ENCODE measurements around the gene SRC.
A peak's percentile ranks its signal among the peaks of the same experiment; 100 is the strongest.

Gene SRC

GRCh38 chr20:37351689-37352607 is 6.0 kb downstream of the SRC start:
- no peak for DNase-seq

DNA sequence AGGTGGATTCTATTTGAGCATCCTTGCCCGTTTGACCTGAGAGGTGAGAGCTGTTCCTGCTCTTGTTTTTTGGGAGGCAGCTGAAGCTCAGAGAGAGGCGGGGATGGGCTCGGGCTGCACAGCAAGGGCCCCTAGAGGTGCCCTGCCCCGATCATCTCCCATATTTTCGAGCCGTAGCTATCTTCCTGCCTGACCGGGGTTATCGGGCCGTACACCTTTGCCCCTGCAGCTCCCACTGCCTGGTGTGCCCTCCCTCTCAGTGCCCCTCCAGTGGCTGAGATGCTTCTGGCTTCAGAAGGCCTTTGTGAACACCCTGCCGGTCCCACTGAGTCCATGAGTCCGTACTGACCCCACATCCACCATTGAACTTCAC is 6.7 kb downstream of the SRC start:
- no peak for DNase-seq

DNA sequence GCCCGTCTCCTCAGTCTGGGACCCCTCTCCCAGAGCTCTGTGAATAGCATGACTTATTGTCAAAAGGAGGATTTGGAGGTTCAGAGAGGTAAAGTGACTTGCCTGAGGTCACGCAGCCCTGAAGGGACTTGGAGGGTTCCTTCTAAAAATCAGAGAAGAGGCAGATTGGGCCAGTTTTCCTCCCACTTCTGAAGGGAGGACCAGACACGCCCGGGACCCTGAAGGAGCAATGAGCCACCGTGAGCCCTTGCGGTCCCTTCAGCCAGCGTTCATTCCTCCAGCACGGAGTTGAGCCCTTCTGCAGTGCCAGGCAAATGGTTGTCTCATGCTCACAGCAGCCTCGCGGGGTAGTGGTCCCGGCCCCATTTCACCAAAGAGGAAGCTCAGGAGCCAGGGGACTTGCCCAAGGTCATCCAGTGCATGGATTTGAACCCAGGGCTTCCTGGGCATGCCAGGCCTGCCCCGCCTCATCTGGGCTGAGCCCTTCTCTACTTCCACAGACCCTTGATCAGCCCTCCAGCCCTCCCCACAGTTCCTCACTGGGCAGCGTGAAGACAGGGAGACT is 7.4 kb downstream of the SRC start:
- DNase-seq, result no peak

DNA sequence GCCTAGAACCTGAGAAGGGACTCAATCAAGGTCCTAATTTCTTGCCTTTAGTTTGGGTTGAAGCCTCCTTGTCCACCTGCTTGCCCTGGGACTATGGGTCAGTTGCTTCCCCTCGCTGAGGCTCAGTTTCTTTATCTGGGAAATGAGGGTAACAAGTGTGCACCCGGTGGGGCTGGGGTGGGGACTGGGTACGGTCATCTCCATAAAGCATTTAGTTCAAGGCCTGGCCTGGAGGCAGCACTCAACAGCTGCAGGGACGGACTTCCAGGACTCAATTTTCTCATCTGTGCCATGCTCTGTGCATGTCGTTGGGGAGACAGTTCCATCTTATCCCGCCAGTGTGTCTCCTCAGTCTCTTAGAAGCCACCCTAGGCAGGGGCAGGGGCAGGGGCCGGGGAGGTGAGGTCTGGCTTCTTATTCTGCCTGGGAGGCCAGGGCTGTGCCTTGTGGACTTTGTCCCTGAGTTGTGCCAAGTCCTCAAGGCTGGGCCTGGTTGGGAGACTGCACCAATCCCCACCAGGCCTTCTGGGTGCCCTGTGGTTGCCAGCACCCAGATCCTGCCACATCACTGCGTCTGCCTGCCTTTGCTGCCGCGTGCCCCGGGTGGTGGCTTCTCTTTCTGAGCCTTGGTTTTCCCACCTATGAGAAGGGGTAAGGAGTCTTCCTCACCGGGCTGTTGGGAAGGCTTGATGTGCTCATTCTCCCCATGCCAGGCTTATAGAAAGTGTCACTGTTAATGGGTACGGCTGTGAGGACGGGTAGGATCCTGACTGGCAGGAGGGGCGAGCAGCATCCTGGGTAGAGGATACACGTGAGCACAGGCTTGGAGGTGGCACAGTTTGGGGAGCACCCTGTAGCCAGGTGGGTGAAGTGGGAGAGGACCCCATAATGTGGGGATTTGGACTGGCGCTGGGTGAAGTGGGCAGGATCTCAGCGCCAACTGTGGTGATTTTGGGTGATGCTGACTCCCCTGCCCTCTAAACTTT is 8.6 kb downstream of the SRC start:
- DNase-seq, result no peak

DNA sequence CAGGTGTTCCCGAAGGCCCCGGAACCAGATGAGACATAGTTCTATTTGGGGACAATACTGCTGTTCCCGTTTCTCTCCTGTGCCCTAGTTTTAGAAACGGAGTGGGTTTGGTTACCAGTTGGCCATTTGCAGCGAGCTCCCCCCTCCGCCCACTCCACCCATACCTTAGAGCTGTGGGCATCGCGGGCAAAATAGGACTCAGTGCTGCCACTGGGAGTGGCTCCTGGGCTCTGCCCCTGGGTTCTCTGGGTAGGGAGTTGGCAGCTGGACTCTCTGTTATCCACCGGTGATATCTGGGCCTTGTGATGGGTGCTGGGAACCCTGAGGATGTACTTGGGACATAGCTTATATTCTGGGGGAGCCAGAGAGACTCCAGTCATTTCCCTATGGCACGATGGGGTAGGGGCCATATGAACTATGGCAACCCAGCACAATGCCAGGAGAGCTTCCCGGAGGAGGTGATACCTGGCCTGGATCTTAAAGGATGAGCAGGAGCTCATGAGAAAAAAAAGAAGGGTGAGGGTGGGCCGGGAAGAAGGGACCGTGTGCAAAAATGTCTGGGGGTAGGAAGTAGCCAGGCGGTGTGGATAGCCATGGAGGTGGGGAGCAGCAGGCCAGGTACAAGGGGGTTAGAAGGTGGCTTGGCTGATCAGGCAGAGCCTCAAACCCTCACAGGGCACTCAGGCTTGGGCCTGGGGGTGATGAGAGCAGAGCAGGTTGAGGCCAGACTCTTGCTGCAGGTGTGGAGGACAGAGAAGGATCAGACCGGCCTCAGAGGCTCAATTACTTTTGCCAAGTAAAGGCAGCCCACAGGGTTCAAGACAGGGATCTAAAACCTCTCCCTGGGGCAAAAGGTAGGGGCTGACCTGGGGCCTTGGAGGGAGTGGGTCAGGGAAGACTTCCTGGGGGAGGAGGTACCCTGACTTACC is 9.6 kb downstream of the SRC start:
- DNase-seq, result no peak

DNA sequence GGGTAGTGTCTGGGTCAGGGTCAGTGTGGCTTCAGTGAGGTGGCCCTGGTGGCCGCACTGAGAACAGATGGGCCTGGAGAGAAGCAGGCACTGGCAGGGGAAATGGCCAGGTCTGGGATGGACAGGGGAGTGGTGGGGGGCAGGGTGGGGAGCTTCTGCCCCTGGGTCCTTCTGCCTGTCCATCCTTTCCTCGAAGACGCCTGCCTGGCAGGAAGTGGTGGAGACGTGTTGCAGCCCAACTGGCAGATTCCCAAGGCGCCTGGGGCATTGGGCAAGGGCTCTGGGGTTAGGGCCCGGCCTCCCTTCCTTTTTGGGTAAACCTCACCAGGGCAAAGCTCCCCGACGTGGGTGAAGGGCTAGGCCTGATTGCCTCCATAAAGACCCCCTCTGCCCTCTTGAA is 10.4 kb downstream of the SRC start:
- peak; percentile 50 for DNase-seq

DNA sequence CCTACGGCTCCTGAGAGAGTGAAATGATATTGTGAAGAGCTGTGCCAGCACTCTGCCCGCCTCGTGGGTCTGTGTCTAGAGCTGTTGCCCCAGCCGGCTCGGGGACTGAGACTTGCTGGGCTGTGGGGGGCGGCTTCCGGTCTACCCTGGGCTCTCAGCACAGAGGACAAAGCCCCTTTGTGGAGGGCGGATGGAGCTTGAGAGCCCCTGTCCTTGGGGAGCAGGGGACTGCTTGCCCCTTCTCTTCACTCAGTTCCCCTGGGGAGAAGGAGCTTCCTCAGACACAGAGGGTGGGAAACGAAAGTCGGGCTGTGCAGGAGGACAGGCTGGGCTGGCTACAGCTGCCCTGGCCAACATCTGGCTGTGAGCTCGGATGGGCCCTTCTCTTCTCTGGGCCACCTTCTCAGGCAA is 11.0 kb downstream of the SRC start:
- no peak for DNase-seq

GRCh38 chr20:37357481-37358365 is 11.8 kb downstream of the SRC start:
- peak; percentile 43 for DNase-seq

DNA sequence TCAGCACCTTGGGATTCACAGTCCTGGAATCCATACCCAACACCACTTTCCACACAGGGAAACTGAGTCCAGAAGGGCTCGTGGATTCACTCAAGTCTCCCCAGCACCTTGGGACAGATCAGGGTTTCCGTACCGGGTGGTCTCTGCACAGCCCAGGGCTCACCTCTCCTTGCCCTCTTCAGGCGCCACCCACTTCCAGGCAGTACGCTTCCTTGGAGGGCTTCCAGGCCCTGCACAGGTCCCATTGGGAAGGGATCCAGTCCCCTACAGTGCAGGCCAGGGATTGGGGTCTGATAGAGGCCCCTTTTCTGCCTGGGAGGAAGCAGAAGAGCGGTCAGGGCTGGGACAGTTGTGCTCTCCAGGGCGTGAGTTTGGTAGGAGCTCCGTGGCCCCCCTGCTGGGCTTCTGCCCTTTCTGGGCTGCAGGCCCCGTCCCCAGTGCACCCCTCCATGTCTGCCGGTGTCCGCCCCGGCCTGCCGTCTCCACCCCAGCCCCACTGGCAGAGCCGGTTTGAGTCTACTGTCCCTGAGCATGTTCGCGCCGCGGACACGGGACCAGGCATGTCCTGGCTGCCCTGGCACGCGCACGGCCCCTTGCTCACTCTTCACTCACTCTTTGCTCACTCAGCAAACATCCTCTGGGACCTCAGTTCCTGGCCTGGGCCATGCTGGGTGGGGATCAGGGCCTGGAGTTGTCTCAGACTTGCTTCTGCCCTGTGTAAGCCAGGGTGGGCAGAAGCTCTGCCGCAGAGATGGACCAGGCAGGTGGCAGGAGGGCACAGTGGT is 12.6 kb downstream of the SRC start:
- DNase-seq, result no peak

DNA sequence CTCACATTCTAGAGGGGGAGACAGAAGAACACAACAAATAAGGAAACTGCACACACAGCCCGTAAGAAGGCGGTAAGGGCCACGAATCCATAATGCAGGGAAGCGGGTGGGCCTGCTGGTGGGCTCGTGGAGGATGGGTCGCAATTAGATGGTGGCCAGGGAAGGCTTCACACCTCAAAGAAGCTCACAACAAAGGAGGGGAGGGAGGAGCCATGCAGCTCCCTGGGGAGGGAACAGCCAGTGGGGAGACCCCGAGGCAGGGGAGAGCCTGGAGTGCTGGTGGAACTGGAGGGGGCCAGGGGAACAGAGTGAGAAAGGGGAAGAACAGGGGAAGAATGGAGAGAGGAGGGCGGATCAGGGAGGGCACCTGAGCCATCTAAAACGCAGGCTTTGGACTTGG is 13.4 kb downstream of the SRC start:
- DNase-seq, result no peak

- no peak for DNase-seq
Measured at GRCh38 chr20:37359836-37360235, 13.9 kb downstream of the SRC start.

- DNase-seq, result no peak
Measured at GRCh38 chr20:37360391-37361115, 14.6 kb downstream of the SRC start.

GRCh38 chr20:37361336-37361735 is 15.4 kb downstream of the SRC start:
- DNase-seq, result no peak

GRCh38 chr20:37362231-37362792 is 16.4 kb downstream of the SRC start:
- DNase-seq, result no peak

DNA sequence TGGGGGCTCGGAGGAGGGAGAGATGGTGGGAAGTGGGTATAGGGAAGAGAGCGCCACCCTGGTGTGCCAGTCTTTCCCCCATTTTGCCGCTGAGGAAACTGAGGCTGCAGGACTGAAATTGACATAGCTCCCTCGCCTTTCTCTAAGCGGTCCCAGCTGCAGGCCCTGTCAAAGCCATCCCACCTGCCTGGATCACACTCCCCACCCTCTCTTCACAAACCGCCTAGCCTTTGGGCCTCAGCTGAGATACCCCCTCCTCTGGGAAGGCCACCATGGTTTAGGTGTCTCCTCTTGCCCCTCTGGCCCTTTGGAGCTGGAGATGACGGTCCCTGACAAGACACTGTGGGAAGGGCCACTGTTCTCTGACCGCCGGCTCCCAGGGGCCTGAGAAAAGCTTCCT is 16.9 kb downstream of the SRC start:
- no peak for DNase-seq

DNA sequence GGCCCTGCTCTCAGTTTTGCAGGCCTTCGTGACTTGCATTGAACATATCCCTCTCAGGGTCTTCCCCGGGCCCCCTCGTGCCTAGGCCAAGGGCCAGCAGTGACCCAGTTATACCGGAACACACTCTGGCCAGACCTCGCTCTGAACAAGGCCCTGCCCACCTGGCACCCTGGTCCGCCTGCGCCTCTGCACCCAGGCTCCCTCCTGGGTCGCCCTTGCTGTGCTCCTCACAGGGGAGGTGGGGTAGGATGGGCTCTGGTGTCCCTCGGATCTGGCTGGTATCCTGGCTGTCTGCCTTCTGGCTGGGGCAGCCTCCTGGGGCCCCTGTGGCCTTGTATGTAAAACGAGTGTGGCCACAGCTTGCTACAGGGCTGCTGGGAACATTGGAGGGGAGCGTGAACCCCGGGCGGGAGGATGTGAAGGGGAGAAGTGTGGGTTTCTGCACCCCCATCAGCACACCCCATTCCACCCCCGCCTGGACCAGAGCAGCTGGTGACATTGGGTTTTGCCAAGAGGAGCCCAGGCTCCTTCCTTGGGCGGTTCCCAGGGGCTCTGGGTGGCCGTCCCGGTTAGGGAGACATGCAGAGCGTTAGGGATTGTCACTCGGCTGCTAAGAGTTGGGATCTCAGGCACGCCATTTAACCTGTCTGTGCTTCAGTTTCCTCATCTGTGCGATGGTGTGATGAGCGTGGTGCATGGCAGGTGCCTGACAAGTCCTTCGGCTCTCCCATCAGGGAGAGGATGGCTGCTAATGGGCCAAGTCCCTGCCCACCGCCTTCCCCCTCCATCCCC is 17.5 kb downstream of the SRC start:
- no peak for DNase-seq

DNA sequence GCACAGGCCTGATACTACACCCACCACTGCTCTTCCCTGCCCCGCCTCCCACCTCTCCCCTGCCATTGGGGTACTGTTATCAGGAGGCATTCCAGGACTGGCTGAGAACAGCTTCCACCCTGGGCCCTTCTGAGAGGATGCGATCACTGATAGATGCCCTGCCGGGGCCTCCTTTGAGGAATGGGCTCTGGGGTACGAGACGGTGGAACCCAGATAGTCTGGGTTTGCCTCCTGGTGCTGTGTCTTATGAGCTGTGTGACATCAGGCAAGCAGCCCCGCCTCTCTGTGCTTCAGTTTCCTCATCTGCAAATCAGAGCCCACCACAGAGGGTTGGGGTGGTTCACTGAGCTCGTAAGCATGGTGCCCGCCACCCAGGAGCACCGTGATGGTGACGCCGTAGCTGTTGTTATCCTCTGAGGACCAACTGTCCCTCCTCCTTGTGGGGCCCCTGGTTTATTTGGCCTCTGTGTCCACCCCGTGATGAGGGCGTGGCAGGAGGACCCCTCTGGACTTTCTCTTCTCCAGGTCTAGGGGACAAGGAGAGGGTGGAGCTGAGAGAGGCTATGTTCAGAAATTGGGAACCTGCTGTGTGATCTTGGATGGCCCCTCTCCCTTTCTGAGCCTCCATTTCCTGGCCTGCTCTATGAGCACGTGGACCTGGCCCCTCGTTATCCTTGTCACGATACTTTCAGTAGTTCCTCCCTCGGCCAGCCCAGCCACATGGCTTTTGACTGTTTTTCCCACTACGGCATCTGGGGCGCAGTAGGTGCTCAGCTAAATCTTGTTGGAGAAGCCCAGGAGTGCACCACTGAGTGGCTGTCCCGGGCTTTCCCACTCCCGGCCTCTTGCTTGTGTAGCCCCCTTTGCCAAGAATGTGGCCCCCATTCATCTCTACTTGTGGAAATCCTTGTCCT is 18.3 kb downstream of the SRC start:
- no peak for DNase-seq

Measured in CD4-positive, alpha-beta T cell treated with Interferon gamma for 1 hour (primary cell).